Activated T-cell treated with anti-CD3 and anti-CD28 coated beads for 4 hours (primary cell): ENCODE results near the gene VTN.

ENCODE experiments used
- DNase-seq: peaks from one replicate; pipeline ENCODE4 v3.0.0-alpha.2; 2020

The VTN gene

DNA sequence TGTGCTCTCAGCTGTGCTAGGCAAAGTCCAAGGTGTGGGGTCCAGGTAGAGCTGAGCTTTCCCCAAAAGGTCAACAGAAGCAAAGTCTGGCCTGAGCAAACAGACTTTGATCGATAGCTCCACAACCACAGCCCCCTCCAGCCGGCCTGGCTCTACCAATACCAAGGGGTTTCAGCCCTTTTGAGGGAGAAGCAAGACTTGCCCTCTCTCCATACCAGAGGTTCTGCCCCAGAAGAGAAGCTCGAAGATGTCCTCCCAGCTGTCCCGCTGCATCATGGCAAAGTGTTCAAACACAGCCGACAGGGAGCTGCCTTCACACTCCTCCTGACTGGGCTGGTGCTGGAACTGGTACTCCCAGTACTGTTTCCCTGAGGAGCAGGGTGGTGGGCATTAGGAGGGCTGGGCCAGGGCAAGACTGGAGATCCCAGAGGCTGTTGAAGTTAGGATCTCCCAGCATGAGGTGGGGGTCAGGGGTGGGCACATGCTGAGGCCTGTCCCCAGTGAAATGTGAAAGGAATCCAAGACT lies 1.7 kb downstream of the VTN start:
- no peak for DNase-seq

DNA sequence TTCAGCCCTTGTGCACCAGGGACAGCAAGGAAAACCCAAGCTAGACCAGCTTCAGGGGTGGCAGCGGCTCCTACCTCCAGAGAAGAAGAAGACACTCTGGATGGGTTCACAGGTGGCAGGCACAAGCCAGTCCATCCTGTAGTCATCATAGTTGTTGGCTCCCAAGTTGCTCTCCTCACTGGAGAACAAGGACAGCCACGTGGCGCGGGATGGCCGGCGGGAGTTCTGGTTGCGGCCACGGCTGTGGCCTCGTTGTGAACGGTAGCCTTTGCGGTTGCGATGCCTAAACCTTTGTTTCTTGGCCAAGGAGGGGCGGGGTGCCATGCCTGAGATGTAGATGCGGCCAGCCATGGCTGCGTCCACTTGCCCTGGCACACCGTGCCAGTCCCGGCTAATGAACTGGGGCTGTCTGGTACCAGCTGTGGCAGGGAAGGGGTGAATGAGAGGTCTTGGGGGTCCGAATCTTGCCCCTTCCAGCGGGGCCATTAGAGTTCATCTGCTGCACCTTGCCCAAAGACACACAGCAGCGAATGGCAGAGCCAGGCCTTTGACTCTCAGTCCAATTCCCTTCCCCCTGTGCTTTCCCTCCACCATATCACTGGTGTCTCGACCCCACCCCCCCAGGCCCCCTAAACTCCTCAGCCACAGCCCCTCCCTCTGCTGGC lies 2.3 kb downstream of the VTN start:
- DNase-seq, result no peak

DNA sequence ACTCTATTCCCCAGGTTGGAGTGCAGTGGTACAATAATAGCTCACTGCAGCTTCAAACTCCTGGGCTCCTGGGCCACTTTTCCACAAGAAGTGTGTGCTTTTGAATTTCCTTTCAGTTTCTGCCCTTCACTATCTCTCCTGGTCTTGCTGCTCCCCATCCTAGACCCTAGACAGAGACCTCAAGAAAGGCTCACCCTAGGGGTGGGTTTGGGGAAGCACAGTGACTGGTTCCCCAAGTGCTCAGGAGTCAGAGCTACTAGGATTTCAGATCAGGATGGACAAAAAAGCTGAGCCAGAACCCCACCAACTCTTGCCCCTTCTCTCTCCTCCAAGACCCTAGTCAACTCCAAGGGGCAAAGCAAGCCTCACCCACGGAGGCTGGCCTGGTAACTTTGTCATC lies 3.5 kb downstream of the VTN start:
- no peak for DNase-seq

DNA sequence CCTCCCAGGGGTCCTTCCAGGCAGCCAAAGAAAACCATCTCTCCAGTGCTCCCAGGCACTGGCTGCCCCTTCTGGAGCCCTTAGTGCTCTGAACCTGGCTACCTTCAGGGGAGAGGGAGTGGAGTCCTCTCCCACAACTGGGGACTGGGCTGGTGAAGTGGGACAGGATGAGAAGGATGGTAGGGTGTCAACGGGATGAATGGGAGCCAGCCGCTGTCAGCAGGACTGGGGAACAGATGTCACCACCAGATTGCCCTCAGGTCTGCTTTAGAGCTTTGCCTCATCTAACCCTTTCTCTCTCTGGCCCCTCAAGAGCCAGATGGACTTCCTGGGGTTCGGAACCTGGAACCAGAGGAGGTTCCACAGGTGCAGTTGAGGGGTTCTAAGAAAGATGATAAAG lies 4.6 kb downstream of the VTN start:
- DNase-seq, result no peak

DNA sequence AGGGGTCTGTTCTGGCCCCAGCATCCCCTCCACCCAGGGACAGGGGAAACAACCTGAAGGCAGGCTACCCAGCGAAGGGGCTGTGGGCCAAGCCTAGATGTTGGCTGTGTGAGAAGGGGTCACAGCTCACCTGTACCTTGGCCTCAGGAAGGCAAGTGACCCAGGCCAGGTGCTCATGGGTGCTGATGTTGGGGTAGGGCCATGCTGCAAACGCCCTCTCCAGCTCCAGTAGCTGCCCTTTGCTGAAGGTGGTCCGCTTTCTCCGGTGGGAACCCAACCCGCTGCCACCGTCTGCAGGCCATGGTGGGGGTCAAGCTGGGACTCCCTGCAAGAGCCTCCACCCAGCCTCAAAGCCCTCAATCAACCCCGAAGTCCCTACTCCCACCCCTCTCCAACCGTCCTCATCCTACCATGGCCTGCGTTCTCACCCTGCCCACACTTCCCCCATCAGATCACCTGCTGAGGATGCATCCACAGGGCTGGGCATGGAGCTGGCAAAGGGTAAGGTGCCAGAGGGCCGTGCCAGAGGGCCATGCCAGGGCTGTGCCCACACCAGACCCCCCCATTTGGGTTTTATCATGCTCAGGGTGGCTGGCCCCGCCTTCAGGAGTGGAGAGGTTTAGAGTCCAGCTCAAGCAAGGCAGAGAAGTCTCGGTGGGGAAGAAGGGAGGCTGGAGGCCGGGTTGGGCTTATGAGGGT lies 5.3 kb downstream of the VTN start, which contains the start of gene SEBOX:
Gene SEBOX, minus strand, starts transcription at position 535 of the 699 bp plus-strand sequence. Its CDS starts 48 bp downstream, at position 487.
- no peak for DNase-seq

DNA sequence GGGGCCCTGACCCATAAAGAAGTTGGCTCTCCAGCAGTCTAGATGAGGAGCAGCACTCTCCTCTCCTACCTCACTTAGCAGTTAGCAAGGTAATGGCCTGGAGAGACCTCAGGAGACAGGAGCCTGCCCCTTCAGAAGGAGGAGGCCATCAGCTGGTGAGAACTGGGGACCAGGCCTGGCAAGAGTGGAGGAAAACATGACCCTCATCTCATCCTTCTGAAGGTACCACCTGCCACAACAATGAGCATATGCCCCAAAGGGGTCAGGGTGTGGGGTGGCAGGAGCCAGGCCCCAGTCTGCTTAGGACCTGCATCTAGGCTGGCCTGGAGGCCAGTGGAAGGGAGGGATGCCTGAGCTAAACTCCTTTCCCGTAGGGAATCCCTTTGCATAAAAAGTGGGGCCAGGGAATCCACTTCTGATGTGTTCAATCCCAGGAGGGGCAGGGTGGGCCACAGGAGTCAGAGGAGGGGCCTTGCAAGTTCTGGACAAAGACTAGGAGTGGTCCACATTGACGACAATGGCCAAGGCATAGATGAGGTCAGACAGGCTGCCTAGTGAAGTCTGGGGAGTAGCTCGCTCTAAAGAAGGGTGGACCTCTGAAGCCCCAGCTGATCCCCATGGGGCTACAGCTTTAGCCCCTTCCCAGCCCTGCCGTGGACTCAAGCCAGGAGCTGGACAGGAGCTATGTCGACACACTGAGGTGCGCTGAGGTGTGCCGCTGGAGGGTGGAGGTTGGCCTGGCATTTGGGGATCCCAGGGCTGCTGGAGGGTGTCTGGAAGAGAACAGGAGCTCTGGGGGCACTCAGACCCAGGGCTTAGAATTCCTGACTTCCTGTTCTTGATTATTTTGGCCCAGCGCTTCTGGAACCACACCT lies 6.1 kb downstream of the VTN start:
- DNase-seq, result no peak

DNA sequence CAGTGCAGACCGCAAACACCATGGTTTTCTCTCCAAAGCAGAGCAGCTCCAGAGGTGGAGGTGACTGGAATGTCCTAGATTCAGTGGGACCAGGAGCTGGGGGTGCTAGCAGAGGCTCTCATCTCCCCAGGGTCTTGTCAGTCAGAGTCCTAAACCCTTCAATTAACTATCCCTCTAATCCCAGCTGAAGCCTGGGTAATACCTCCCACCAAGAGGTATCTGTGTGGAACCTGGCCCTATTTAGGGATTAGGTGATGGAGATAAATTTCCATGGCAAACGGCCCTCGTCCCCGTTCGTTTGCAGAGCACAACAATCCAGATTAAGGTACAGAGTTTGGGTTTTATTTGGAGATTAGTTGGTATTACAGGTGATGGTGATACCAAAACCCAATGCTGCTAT lies 6.9 kb downstream of the VTN start:
- no peak for DNase-seq

DNA sequence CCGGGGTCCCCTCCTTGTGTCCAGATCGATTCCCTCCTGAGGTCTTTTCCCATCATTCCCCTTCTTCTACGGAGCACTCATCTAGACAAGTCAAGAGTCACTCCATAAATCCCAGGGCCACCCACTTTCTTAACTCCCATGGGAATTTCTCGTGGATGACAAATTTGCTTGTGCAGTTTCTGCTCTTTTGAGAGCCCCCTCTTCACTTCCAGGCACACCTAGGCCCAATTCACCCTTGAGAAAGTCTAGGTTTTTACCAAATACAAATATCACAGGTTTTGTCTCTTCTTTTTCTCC lies 12.3 kb downstream of the VTN start:
- no peak for DNase-seq

DNA sequence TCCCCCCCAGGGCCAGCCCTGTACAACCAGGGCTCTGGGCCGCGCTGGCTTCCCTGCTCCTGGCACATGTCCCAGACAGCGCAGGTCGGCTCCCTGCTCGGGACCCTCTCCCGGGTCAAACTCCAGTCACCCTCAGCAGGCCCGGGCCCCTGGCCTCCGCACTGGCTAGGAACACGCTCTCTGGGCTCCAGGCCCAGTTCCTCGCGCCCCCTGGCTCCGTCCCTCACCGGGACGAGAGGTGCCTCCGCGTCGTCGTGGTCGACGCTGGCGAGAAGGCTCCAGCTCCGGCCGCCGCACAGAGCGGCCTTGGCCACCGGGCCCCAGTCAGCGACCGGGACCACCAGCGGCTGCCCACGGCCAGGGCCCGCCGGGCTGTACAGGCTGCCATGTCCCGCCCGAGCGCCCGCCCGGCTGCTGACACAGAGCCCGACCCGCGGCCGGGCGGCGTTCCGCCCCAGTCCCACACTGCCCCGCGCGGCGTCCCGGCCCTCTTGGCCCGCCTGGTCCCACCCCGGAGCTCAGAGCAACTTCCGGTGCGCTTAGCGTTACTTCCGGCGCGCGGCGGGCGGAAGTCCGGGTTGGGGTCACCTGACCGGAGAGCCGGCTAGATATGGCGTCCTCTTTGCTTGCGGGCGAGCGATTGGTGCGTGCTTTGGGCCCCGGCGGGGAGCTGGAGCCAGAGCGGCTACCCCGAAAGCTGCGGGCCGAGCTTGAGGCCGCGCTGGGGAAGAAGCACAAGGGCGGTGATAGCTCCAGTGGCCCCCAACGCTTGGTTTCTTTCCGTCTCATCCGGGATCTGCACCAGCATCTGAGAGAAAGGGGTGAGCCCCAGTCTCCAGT lies 12.8 kb downstream of the VTN start, which contains the start of gene POLDIP2:
Gene POLDIP2, minus strand, starts transcription at position 467 of the 840 bp plus-strand sequence. Its CDS starts 79 bp downstream, at position 388.
- DNase-seq, result peak; percentile 93

DNA sequence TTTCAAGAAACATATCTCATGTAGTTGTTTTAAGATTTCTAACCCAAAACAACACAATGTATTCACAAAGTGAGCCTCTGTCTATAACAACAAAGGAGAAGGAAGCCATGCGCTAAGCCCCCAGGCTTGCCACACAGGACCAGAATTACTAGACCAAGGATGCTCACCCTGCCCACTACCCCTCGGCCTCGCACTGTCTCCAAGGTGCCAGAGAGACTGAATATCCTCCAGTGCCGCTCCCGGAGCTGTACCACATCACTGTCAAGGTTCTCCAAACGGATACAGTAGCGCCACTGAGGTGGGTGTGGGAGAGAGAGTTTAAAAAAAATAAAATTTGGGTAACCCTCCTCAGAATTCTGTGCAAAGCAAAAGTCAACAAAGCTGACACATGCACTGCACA lies 19.8 kb downstream of the VTN start:
- DNase-seq, result no peak

DNA sequence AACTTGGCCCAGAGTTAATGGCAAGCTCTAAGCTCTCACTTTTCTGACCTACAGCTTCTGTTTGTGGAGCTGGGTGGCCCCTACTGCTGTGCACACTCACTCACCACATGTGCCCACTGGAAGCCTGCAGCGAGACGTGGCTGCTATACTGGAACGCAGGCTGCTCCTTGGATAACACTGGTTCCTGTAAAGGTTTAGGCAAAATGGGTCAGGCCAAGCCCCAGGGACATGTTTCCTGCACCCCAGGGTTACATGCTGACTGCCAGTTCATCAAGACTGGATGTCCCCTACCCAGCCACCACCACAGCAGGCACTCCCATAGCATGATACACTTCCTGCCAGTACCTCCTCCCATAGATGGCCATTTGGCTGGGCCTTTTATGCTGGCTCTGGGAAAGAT lies 21.1 kb downstream of the VTN start:
- no peak for DNase-seq

DNA sequence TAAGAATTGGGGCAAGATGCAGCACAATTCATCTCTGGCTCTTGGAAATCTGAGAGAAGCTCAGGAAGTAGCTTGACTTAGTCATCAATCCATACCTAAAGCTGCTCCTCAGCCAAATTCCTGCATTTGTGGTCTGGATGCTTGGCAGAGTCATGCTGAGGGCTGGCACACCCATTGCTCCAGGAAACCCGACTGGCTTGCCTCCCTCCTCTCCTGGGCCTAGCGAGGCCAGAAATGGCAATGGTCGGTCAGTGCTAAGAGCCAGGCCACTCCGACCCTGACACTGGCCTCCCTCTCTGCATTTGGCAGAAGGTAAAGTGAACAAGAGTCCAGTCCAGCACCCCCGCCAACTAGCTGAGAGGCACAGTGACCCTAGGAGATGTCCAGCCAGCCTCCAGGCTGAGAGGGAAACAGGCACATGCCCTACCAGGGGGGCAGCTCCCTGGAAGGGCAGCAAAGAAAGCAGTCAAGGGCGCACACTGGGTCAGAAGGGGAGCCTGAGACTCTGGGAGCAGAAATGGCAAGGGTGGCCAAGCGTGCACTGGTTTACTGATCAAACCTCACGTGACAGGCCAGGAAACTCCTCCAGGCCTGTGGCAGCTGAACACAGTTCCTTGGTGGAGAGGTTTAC lies 22.7 kb downstream of the VTN start:
- no peak for DNase-seq

DNA sequence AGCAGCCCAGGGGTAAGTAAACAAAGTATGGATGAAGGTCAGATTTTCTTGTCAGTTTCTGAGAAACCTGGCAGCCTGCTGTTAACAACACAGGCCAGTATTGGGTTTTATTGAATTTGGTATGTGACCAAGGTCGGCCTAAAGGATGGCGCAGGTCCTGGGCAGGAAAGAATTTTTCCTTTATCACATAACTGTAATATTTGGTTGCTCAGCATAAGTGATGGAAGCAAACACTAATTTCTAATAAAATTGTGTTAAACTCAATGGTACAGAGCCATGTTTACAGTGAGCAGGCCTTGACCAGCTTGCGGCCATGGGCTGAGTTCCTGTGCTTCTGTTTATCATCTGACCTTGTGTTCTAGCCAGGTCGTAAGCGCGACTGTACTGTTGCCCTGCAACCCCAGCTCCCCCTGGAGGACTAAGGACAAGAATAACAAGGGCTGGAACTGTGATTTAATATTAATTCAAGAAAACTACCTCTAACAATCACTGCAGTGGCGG lies 23.3 kb downstream of the VTN start:
- no peak for DNase-seq

DNA sequence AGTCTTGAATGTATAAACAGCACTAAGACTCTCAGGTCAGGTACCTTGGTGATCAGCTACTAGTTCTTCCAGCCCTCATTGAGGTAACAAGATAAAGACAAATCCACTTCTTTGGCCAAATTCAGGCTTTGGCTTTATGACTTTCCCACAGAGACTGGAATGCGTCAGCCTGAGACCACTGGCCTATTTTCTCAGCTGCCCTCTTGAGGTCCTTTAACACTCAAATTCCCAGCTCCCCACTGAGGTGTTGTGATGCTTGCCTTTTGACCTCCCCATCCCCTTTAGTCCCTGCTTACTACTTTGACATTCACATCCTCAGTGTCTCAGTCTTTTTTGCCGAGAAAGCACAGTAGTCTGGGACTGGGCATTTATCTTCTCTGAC lies 23.9 kb downstream of the VTN start:
- no peak for DNase-seq

DNA sequence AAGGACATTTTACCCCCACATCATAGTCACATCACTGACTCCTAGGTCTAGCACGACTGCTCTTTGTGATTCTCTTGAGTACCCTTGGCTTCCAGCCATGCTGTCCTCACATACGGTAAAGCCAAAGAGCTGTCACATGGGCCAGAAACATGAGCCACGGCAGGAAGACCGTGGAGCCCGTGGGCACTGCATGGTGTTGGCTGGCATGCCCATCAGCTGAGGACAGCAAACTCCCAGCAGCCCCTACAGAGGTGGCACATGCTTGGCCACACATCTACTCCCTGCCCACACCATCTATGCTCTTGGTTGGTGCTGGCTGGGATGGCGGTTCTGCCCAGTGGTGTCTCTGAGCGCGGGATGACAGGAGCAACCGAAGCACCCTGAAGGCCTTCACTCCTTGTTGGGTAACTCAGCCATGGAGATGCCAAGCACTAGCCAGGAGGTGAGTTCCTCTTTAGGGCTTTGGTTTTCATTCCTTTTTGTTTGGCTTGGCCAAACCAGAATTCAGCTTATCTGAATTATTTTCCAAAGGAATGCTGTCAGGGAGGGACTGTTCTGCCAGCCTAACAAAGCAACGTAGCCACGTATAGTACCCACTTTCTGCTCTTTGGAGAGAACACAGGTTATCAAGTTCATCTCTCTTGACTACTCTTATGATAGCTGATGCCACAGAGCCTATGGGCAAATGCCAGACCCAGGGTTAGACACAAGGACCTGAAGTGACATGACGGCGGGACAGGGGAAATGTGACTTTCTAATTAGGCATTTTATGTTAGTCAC lies 24.5 kb downstream of the VTN start:
- DNase-seq, result no peak

DNA sequence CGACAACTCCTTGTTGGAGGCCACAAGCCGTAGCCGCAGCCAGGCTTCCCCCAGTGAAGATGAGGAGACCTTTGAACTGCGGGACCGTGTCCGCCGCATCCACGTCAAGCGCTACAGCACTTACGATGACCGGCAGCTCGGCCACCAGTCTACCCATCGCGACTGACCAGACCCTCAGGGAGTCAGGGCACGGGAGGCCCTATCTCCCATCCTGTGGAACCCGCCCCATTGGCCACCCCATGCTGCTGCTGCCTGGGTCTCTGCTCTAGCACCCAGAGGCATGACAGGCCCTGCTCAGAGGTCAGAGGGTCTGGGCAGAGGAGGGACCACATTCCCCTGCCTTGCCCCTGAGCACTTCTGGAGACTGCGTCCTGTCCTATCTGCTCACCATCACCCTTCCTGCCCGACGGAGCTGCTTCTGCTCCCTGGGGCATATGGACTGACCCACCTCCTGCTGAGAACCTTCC lies 25.6 kb downstream of the VTN start:
- no peak for DNase-seq

DNA sequence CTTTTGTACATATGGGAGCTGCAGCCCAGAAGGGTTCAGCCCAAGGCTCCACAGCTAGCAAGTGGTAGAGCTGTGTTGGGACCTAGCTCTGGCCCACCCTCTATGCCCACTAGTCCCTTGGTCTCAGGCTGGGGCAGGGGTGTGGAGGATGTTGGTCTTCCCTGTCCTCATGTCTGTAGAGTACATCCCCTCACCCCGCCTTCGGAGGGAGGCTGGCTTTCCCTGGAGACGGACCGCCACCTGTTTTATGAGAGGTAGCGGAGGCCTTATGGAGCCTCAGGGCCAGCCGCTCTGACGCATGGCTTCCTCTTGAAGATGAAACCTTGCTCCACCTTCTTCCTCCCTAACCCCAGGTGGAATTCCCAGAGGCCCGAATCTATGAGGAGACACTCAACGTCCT lies 26.1 kb downstream of the VTN start:
- no peak for DNase-seq

DNA sequence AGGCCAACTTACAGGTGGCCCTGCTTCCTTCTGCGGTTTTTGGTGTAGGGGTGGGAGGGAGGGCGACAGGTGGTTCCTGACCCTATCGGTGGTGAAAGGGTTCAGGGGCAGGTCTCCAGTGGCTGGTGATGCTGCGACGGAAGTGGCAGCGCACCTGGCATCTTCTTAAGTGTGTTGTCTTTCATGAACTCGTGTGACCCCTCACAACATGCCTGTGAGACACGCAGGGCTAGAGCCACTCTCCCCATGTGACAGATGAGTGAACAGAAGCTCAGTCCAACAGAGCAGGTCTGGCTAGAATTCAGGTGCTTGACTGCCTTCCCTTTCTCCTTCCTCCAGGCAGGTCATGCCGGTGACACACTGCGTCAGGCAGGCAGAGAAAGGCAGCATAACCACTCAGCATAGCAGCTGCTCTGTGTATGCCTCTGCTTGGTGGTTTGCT lies 26.6 kb downstream of the VTN start:
- DNase-seq, result no peak

DNA sequence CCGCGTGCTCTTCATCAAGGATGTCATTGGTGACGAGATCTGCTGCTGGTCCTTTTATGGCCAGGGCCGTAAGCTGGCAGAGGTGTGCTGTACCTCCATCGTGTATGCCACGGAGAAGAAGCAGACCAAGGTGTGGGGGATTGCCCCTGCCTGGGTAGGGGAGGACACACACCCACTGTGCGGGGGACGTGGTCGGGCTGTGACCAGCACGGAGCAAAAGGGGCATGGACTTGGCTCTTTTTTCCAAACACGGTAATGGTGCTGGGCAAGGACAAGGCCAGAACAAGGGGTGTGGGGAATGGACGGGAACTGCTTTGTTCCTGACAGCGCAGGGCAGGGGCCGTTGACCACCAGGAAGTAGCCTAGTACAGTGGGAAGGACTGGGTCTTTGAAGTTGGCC lies 27.8 kb downstream of the VTN start:
- no peak for DNase-seq

DNA sequence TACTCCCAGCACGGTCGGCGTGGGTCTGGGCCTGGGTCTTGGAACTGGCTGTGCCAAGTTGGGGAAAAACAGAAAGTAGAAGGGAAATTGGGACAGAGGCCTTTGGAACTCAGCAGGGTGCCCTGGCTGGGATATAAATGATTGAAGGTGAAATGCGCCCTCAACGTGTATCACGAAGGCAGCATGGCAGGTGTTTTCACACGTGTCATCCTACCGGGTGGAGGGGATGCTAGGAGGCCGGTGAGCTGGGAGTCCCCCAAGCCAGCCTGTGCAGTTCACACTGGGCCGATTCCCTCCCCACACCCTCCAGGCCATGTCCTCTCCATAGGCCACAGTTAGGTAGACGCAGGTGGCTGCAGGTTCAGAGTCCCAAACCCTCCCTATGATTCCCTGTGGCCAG lies 28.6 kb downstream of the VTN start:
- no peak for DNase-seq

DNA sequence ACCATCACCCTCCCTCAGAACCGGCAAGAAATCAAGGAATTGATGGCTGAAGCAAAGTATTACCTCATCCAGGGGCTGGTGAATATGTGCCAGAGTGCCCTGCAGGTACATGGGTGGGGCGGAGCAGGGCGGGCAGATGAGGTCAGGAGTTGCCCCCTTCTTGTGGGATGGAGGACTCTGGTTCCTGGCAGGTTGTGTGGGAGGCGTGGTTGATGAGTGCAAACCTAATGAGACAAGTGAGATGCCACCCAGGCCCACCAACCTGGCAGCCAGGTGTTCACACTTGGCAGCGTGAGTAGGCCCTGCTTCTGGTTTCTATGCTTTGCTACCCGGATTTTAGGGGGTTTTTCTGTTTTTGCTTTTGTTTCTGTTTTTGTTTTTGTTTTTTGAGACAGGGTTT lies 29.7 kb downstream of the VTN start:
- no peak for DNase-seq
